HCT116 (cell line): Measurements from ENCODE around the gene RAB25. TPM values are rescaled to one million over a fixed set of nuclear protein-coding genes. Genes with fewer than 3 reads are reported as not detected.

Source experiments
- ATAC-seq: fragments of 200-7000 bp; cut with Tn5 transposase; 2 replicates; pipeline ENCODE4 v1.9.1; 2020; ENCODE audit warnings: mild to moderate bottlenecking, moderate library complexity
- BruUV-seq: library from RNA; stranded (reverse); fragments of 400-500 nt; replicated peaks from 2 replicates; lab custom pipeline; 2021; lab: Mats Ljungman, UMichigan
- CTCF ChIA-PET: fragments of 300-600 bp; sonication (Branson Sonifier 250); formaldehyde crosslinking; loops from one replicate; lab custom pipeline; 2021; ENCODE audit warnings: antibody characterized with exemption; lab: Charles Lee
- POLR2A ChIA-PET: fragments of 300-600, 350-600 bp; sonication (Branson Sonifier 250); formaldehyde crosslinking; loops from one replicate; lab custom pipeline; 2021; ENCODE audit warnings: antibody characterized with exemption; lab: Charles Lee
- RAD21 ChIA-PET, 2 experiments: fragments of 300-600 bp; sonication (Branson Sonifier 250); formaldehyde crosslinking; loops; one replicate each; lab custom pipeline; 2023; ENCODE audit warnings: low total read pairs in 2 of 2; ENCODE audit not compliant: uncharacterized antibody in 2 of 2, unreplicated experiment in 2 of 2, low non-redundant PET in 1 of 2; lab: Charles Lee
- DNase-seq: peaks from one replicate; pipeline ENCODE4 v3.0.0-alpha.2; 2010; ENCODE audit warnings: low read depth, low spot score
- H2AFZ ChIP-seq: fragments of 200-600 bp; shearing (Covaris generic), sonication (generic); 2 replicates; pipeline ENCODE4 v1.6.1; 2017; ENCODE audit warnings: low read depth, mixed run types, mixed read lengths, antibody characterized with exemption, low read length; ENCODE audit not compliant: poor library complexity, severe bottlenecking
- H3K27ac ChIP-seq: 2 replicates; pipeline ENCODE4 v1.5.1; 2012; ENCODE audit warnings: low read depth, low read length
- H3K27me3 ChIP-seq: fragments of 200-600 bp; sonication (generic); 2 replicates; pipeline ENCODE4 v1.6.1; 2016; ENCODE audit warnings: mixed run types, low read length, mixed read lengths; ENCODE audit not compliant: insufficient read depth
- H3K36me3 ChIP-seq, 2 experiments: fragments of 200-500 bp in 1 of 2; fragments of 200-600 bp in 1 of 2; sonication (Bioruptor generic) in 1 of 2; sonication (generic) in 1 of 2; 2 replicates each; pipeline versions ENCODE4 v1.5.1 to v1.6.1; 2014 to 2016; ENCODE audit warnings: low read length in 2 of 2, inconsistent platforms in 1 of 2, mixed read lengths in 1 of 2, mixed run types in 1 of 2; ENCODE audit not compliant: insufficient read depth in 2 of 2, control insufficient read depth in 1 of 2
- H3K4me1 ChIP-seq, 2 experiments: fragments of 200-600 bp in 1 of 2; sonication (generic) in 1 of 2; 2 replicates each; pipeline versions ENCODE4 v1.5.1 to v1.6.1; 2012 to 2017; ENCODE audit warnings: low read length in 2 of 2, inconsistent platforms in 1 of 2, mild to moderate bottlenecking in 1 of 2, mixed read lengths in 1 of 2, mixed run types in 1 of 2, moderate library complexity in 1 of 2; ENCODE audit not compliant: insufficient read depth in 2 of 2, control insufficient read depth in 1 of 2
- H3K4me2 ChIP-seq: fragments of 200-600 bp; sonication (generic); 2 replicates; pipeline ENCODE4 v1.6.1; 2017; ENCODE audit warnings: mixed run types, low read length, mixed read lengths
- H3K4me3 ChIP-seq, 2 experiments: fragments of 200-600 bp in 1 of 2; sonication (generic) in 1 of 2; replicated peaks in 1 of 2; 2 replicates each; pipeline ENCODE4 v1.5.1; 2011 to 2016; ENCODE audit warnings: low read length in 2 of 2, control low read depth in 1 of 2, low read depth in 1 of 2, mild to moderate bottlenecking in 1 of 2, mixed read lengths in 1 of 2, mixed run types in 1 of 2
- H3K79me2 ChIP-seq: fragments of 200-600 bp; sonication (generic); 2 replicates; pipeline ENCODE4 v1.6.1; 2017; ENCODE audit warnings: mild to moderate bottlenecking, mixed run types, low read length, moderate library complexity, mixed read lengths; ENCODE audit not compliant: insufficient read depth
- H3K9ac ChIP-seq: fragments of 200-600 bp; sonication (generic); 2 replicates; pipeline ENCODE4 v1.6.1; 2016; ENCODE audit warnings: low read length, mixed read lengths
- H3K9me2 ChIP-seq: fragments of 200-600 bp; sonication (generic), shearing (Covaris generic); 2 replicates; pipeline ENCODE4 v1.6.1; 2017; ENCODE audit warnings: mixed run types, mild to moderate bottlenecking, moderate library complexity; ENCODE audit not compliant: insufficient read depth
- H3K9me3 ChIP-seq, 2 experiments: fragments of 200-500 bp in 1 of 2; fragments of 200-600 bp in 1 of 2; sonication (Bioruptor generic) in 1 of 2; sonication (generic) in 1 of 2; 2 replicates each; pipeline ENCODE4 v1.6.1; 2014 to 2017; ENCODE audit warnings: low read length in 2 of 2, mixed read lengths in 2 of 2, inconsistent platforms in 1 of 2, low read depth in 1 of 2, mild to moderate bottlenecking in 1 of 2, mixed run types in 1 of 2, moderate library complexity in 1 of 2; ENCODE audit not compliant: control insufficient read depth in 1 of 2, insufficient read depth in 1 of 2
- H4K20me1 ChIP-seq: fragments of 200-600 bp; sonication (generic), shearing (Covaris generic); 2 replicates; pipeline ENCODE4 v1.6.1; 2017; ENCODE audit warnings: mixed run types, mild to moderate bottlenecking, moderate library complexity; ENCODE audit not compliant: insufficient read depth
- ATF3 ChIP-seq: IDR thresholded peaks from 2 replicates; pipeline ENCODE4 v1.6.1; 2012
- CBX3 ChIP-seq: IDR thresholded peaks from 2 replicates; pipeline ENCODE4 v1.6.1; 2012; ENCODE audit warnings: low read depth
- CEBPB ChIP-seq: IDR thresholded peaks from 2 replicates; pipeline ENCODE4 v1.6.1; 2012; ENCODE audit warnings: low read depth
- EGR1 ChIP-seq: IDR thresholded peaks from 2 replicates; pipeline ENCODE4 v1.6.1; 2012; ENCODE audit warnings: low read depth
- ELF1 ChIP-seq: IDR thresholded peaks from 2 replicates; pipeline ENCODE4 v1.6.1; 2012; ENCODE audit warnings: low read depth, borderline replicate concordance
- EZH2 ChIP-seq: fragments of 200-600 bp; sonication (generic); IDR thresholded peaks from 2 replicates; pipeline ENCODE4 v1.6.1; 2017; ENCODE audit warnings: antibody characterized with exemption, mixed run types
- FOSL1 ChIP-seq: IDR thresholded peaks from 2 replicates; pipeline ENCODE4 v1.6.1; 2012; ENCODE audit warnings: low read depth
- JUND ChIP-seq: IDR thresholded peaks from 2 replicates; pipeline ENCODE4 v1.6.1; 2012
- MAX ChIP-seq: IDR thresholded peaks from 2 replicates; pipeline ENCODE4 v1.6.1; 2012
- POLR2A ChIP-seq: IDR thresholded peaks from 2 replicates; pipeline ENCODE4 v1.7.0; 2011; ENCODE audit warnings: borderline replicate concordance; ENCODE audit not compliant: insufficient read depth, insufficient read length; ENCODE audit errors: extremely low read depth
- POLR2AphosphoS5 ChIP-seq: IDR thresholded peaks from 2 replicates; pipeline ENCODE4 v1.6.1; 2011; ENCODE audit warnings: mild to moderate bottlenecking, low read depth, low read length, moderate library complexity
- RAD21 ChIP-seq: IDR thresholded peaks from 2 replicates; pipeline ENCODE4 v1.6.1; 2012; ENCODE audit warnings: low read depth, mild to moderate bottlenecking
- REST ChIP-seq: IDR thresholded peaks from 2 replicates; pipeline ENCODE4 v1.6.1; 2012; ENCODE audit warnings: low read depth
- SP1 ChIP-seq: IDR thresholded peaks from 2 replicates; pipeline ENCODE4 v1.6.1; 2012; ENCODE audit warnings: low read depth
- SRF ChIP-seq: IDR thresholded peaks from 2 replicates; pipeline ENCODE4 v1.6.1; 2012; ENCODE audit warnings: low read depth
- TCF7L2 ChIP-seq: IDR thresholded peaks from 2 replicates; pipeline ENCODE4 v1.7.0; 2011; ENCODE audit warnings: borderline replicate concordance, inconsistent platforms; ENCODE audit not compliant: insufficient read depth, insufficient read length; ENCODE audit errors: extremely low read depth
- YY1 ChIP-seq: IDR thresholded peaks from 2 replicates; pipeline ENCODE4 v1.6.1; 2011; ENCODE audit warnings: low read length, low read depth, moderate library complexity, mild to moderate bottlenecking; ENCODE audit not compliant: insufficient replicate concordance; ENCODE audit errors: extremely low read depth
- ZBTB33 ChIP-seq: IDR thresholded peaks from 2 replicates; pipeline ENCODE4 v1.6.1; 2011; ENCODE audit warnings: mild to moderate bottlenecking, low read length, moderate library complexity; ENCODE audit not compliant: insufficient replicate concordance; ENCODE audit errors: extremely low read depth
- ZFX ChIP-seq: fragments of 450-650 bp; IDR thresholded peaks from 2 replicates; pipeline ENCODE4 v1.6.1; 2017
- intact Hi-C: fragments of 100-400 bp; cut with micrococcal nuclease; formaldehyde crosslinking; loops from 2 replicates; pipeline ENCODE4 v1.10.0; 2022
- total RNA-seq: library from RNA; stranded (reverse); gene quantifications from one replicate; pipeline ENCODE4 v1.2.1, GENCODE V29; 2021; ENCODE audit not compliant: unreplicated experiment
- TF ChIP-seq, protein P1 (sequence below), 3 experiments: fragments of 200-600 bp in 1 of 3; sonication (generic) in 1 of 3; IDR thresholded peaks in 2 of 3; conservative IDR thresholded peaks in 1 of 3; 2 replicates each; pipeline ENCODE4 v1.5.1; 2012 to 2017; ENCODE audit warnings: low read depth in 2 of 3, low read length in 2 of 3, antibody characterized with exemption in 1 of 3, borderline replicate concordance in 1 of 3, control low read depth in 1 of 3, mild to moderate bottlenecking in 1 of 3, mixed read lengths in 1 of 3, mixed run types in 1 of 3, moderate library complexity in 1 of 3; ENCODE audit not compliant: insufficient read depth in 1 of 3

Gene RAB25
- total RNA-seq, 1 experiment from 2014 or later, result 142 TPM

DNA sequence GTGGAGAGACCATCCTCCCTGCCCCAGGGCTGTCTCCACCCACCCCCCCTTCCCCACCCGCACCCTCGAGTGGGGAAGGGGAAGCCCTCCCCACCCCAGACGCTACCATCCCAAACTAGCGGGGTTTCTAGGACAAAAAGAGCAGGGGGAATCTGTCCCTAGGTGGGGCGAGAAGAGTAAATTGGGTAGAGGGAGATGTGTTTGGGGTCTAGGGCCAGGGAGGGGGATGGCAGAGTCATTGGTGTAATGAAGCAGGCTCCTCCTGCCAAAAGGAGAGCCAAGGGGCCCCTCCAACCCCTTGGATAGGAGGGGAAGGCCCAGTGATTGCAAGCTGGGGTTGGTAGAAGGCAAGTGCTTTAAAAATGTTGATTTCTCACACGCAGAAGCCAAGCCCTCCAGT, 11.3 kb downstream of the RAB25 start:
- Histone ChIP-seq H3K9me2 (no peaks in the 10 kb centered on the region), H2AFZ (no peak overlapping the region), H3K36me3 (peaks cover 18 to 31% of the 10 kb centered on the region in 2 experiments), H4K20me1 (no peaks in the 10 kb centered on the region), H3K27me3 (no peaks in the 10 kb centered on the region), H3K4me3 (no peak overlapping the region), H3K4me1 (peaks cover 0 to 11% of the 10 kb centered on the region in 2 experiments; a peak in 2 of 4 replicates), H3K4me2 (no peak overlapping the region), H3K79me2 (peaks cover 4% of the 10 kb centered on the region; the same call in 1 of the 2 replicates), H3K27ac (no peak overlapping the region), H3K9me3 (no peaks in the 10 kb centered on the region), H3K9ac (no peak overlapping the region)
- TF ChIP-seq YY1 (no peak), MAX (no peak), ZFX (no peak), ELF1 (no peak), SRF (no peak), TCF7L2 (no peak), RAD21 (no peak), SP1 (no peak), POLR2A (no peak), ZBTB33 (no peak), CEBPB (no peak), ATF3 (no peak), EGR1 (no peak), JUND (no peak), EZH2 (no peak), REST (no peak), FOSL1 (no peak), CBX3 (no peak), POLR2AphosphoS5 (no peak)
- TF ChIP-seq, protein P1, sequence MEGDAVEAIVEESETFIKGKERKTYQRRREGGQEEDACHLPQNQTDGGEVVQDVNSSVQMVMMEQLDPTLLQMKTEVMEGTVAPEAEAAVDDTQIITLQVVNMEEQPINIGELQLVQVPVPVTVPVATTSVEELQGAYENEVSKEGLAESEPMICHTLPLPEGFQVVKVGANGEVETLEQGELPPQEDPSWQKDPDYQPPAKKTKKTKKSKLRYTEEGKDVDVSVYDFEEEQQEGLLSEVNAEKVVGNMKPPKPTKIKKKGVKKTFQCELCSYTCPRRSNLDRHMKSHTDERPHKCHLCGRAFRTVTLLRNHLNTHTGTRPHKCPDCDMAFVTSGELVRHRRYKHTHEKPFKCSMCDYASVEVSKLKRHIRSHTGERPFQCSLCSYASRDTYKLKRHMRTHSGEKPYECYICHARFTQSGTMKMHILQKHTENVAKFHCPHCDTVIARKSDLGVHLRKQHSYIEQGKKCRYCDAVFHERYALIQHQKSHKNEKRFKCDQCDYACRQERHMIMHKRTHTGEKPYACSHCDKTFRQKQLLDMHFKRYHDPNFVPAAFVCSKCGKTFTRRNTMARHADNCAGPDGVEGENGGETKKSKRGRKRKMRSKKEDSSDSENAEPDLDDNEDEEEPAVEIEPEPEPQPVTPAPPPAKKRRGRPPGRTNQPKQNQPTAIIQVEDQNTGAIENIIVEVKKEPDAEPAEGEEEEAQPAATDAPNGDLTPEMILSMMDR (IDR thresholded peaks at IDR 0.05 in 2 of 3, conservative IDR thresholded peaks at IDR 0.05 in 1 of 3; ENCODE audit: borderline replicate concordance in 1 of 3, insufficient read depth in 1 of 3, low read depth in 2 of 3, low read length in 2 of 3), result no peak
- no TSS peak for BruUV-seq
- ATAC-seq, result no peak
- DNase-seq, result no peak
- intact Hi-C loops, result no loop called here
- CTCF ChIA-PET, result interaction anchor here (0.5 to 1.5 kb wide), 2 partner anchors 12 to 154 kb away, joined by 3 to 4 read pairs; partner anchors contain the start of gene RAB25
- RAD21 ChIA-PET, result no interaction called here
- POLR2A ChIA-PET, result no interaction called here
